Dermis microvascular lymphatic vessel endothelial cell (primary cell): ENCODE data around the gene RECK. TPM values are rescaled to one million over a fixed set of nuclear protein-coding genes. Genes with fewer than 3 reads are reported as not detected.

ENCODE experiments used
- total RNA-seq: library from RNA; depleted of rRNA; stranded (reverse); fragments of >200 nt; gene quantifications from 2 replicates; pipeline ENCODE4 v1.2.1, GENCODE V29; 2014

RECK gene
- total RNA-seq, 1 donor from 2014 or later, result 21.7 TPM

Other genes with a start within 250 kb of the RECK start
- 1.1 and 1.5 TPM in 2 replicates for gene NPR2, start 245.3 kb upstream of the RECK start, total RNA-seq
- gene SPAG8, start 224.7 kb upstream of the RECK start, total RNA-seq, result not detected in 2 replicates
- gene HINT2, start 221.9 kb upstream of the RECK start, total RNA-seq, result 4.4 and 9.9 TPM in 2 replicates
- gene FAM221B, start 208.2 kb upstream of the RECK start, total RNA-seq, result not detected in 2 replicates
- gene TMEM8B, start 207.7 kb upstream of the RECK start, total RNA-seq, result 0.13 and 0.25 TPM in 2 replicates
- gene OR13J1, start 166.5 kb upstream of the RECK start, total RNA-seq, result not detected in 2 replicates
- gene HRCT1, start 130.7 kb upstream of the RECK start, total RNA-seq, result 2.6 and 3.3 TPM in 2 replicates
- gene SPAAR, start 127.4 kb upstream of the RECK start, total RNA-seq, result 0.76 and 2.8 TPM in 2 replicates
- not detected in 2 replicates for gene OR2S2, start 78.8 kb upstream of the RECK start, total RNA-seq
- 57.9 and 108 TPM in 2 replicates for gene GLIPR2, start 99.8 kb downstream of the RECK start, total RNA-seq
- 0.13 and 0.38 TPM in 2 replicates for gene CCIN, start 132.5 kb downstream of the RECK start, total RNA-seq
- gene CLTA, start 154.0 kb downstream of the RECK start, total RNA-seq, result 203 and 266 TPM in 2 replicates
- 11.3 and 11.5 TPM in 2 replicates for gene GNE, start 221.5 kb downstream of the RECK start, total RNA-seq